ENCODE data around the gene TSC22D4. TPM values are rescaled to one million over a fixed set of nuclear protein-coding genes. Genes with fewer than 3 reads are reported as not detected.
A peak's percentile ranks its signal among the peaks of the same experiment; 100 is the strongest.

The TSC22D4 gene
- total and polyA plus RNA-seq, 9 of the 15 experiments (the other 6 are each of a cell fraction or from before 2014, with no cell fraction given) = 0.37 to 107 (median 28.7) TPM

GRCh38 chr7:100469227-100470044 lies 9.6 kb downstream of the TSC22D4 start (continued):
- TF ChIP-seq E2F3 (CRISPR knock-in tag; IDR thresholded peaks at IDR 0.05) (no peak), FOSL1 (tag; conservative IDR thresholded peaks at IDR 0.05) (no peak), ZBTB43 (CRISPR knock-in tag; IDR thresholded peaks at IDR 0.05) (no peak), NONO (IDR thresholded peaks at IDR 0.05; ENCODE audit: low read depth in 2 of 2, low read length in 1 of 2) (peak in 1 of 2 experiments; percentile 63; a peak in 1 of 4 replicates), ZNF143 (CRISPR knock-in tag; IDR thresholded peaks at IDR 0.05) (0 out of 2 replicates have a peak, but pooled peaks have one; percentile 35), GATAD2A (IDR thresholded peaks at IDR 0.05) (0 out of 2 replicates have a peak, but pooled peaks have one; percentile 15), TAF7 (tag; IDR thresholded peaks at IDR 0.05) (no peak), ELF4 (CRISPR knock-in tag; IDR thresholded peaks at IDR 0.05) (peak; percentile 53; the same call in 1 of the 2 replicates), UBTF (IDR thresholded peaks at IDR 0.05; ENCODE audit: borderline replicate concordance in 1 of 2, low read depth in 2 of 2, low read length in 2 of 2) (0 out of 4 replicates have a peak, but pooled peaks of 1 of the 2 experiments have one; percentile 32), CC2D1A (IDR thresholded peaks at IDR 0.05) (peak; percentile 83), TEAD1 (CRISPR knock-in tag; IDR thresholded peaks at IDR 0.05) (0 out of 4 replicates have a peak, but pooled peaks of 1 of the 2 experiments have one; percentile 44), ILK (tag; IDR thresholded peaks at IDR 0.05; ENCODE audit: borderline replicate concordance, low read depth) (no peak), THAP7 (CRISPR knock-in tag; IDR thresholded peaks at IDR 0.05) (no peak), MAZ (CRISPR knock-in tag; conservative IDR thresholded peaks at IDR 0.05 in 1 of 2, IDR thresholded peaks at IDR 0.05 in 1 of 2) (peak; percentile 40 to 72; a peak in 3 of 4 replicates), CBX1 (IDR thresholded peaks at IDR 0.05; ENCODE audit: low read depth) (no peak), ELF2 (CRISPR knock-in tag; IDR thresholded peaks at IDR 0.05) (peak; percentile 54; the same call in 1 of the 2 replicates), SP2 (IDR thresholded peaks at IDR 0.05; ENCODE audit: extremely low read depth, low read depth, low read length, poor library complexity, severe bottlenecking) (no peak), PTTG1 (tag; IDR thresholded peaks at IDR 0.05; ENCODE audit: low read depth) (no peak)
- TF ChIP-seq, protein P1, sequence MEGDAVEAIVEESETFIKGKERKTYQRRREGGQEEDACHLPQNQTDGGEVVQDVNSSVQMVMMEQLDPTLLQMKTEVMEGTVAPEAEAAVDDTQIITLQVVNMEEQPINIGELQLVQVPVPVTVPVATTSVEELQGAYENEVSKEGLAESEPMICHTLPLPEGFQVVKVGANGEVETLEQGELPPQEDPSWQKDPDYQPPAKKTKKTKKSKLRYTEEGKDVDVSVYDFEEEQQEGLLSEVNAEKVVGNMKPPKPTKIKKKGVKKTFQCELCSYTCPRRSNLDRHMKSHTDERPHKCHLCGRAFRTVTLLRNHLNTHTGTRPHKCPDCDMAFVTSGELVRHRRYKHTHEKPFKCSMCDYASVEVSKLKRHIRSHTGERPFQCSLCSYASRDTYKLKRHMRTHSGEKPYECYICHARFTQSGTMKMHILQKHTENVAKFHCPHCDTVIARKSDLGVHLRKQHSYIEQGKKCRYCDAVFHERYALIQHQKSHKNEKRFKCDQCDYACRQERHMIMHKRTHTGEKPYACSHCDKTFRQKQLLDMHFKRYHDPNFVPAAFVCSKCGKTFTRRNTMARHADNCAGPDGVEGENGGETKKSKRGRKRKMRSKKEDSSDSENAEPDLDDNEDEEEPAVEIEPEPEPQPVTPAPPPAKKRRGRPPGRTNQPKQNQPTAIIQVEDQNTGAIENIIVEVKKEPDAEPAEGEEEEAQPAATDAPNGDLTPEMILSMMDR (IDR thresholded peaks at IDR 0.05 in 2 of 3, conservative IDR thresholded peaks at IDR 0.05 in 1 of 3; ENCODE audit: insufficient read depth in 2 of 3, low read depth in 1 of 3, low read length in 3 of 3) = peak; percentile 95 to 98 (median 98)

Measured in K562 (cell line).